SK-MEL-5 (cell line): ENCODE data around the gene FCHO1. TPM values are rescaled to one million over a fixed set of nuclear protein-coding genes. Genes with fewer than 3 reads are reported as not detected.
A peak's percentile ranks its signal among the peaks of the same experiment; 100 is the strongest.
"Not testable (repeated sequence)": the region's sequence is repeated elsewhere in the genome, so short reads cannot be mapped to it uniquely, and the experiment has no call there.

ENCODE experiments used
- DNase-seq: peaks from one replicate; pipeline ENCODE4 v3.0.0-alpha.2; 2016; ENCODE audit warnings: low read depth, low spot score
- in situ Hi-C: cut with HindIII; loops from 2 replicates; pipeline ENCODE4 v1.10.0; 2016; ENCODE audit warnings: low sequenced_read_pairs, high pct_unique_total_duplicates, low pct_unique_long_range_greater_than_20kb
- total RNA-seq: library from RNA; depleted of rRNA; stranded (reverse); fragments of >200 nt; shearing (Covaris generic); gene quantifications from 2 replicates; pipeline ENCODE4 v1.2.3, GENCODE V29; 2014

FCHO1 gene
- total RNA-seq, 1 experiment from 2014 or later = 0.92 TPM

DNA sequence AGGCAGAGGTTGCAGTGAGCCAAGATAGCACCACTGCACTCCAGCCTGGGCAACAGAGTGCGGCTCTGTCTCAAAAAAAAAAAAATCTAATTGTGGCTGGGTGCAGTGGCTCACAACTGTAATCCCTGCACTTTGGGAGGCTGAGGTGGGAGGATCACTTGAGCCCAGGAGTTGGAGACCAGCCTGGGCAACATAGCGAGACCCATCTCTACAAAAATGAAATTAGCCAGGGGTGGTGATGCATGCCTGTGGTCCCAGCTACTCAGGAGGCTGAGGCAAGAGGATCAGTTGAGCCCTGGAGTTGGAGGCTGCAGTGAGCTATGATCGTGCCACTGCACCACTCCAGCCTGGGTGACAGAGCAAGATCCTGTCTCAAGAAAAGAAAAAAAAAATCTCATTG lies 47.3 kb downstream of the FCHO1 start:
- DNase-seq, in situ Hi-C loops: not testable (repeated sequence)

DNA sequence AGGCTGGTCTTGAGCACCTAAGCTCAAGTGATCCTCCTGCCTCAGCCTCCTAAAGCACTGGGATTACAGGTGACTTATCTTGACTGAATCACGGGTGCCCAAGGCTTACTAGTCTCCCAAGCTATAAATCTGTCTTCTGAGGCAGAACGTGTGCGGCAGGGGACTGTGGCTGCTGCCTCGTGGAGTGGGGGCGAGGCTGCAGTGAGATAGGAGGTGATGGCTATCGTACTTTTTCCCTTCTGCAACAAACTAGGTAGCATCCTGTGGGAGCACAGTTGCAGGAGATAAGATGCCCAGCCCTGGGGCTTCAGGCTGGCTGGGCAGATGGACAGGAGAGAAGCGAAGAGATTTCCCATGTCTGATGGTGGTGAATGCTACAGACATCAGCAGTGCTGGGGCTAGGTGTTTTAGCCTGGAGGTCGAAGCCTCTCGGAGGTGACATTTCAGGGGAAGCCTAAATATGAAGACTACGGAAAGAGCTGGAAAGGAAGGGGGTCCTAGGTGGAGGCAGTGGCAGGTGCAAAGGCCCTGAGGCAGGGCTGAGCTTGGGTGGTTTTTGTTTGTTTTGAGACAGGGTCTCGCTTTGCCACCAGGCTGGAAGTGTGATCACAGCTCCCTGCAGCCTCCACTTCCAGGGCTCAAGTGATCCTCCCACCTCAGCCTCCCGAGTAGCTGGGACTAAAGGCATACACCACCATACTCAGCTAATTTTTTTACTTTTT lies 51.0 kb downstream of the FCHO1 start:
- in situ Hi-C loops = no loop called here
- no peak for DNase-seq

DNA sequence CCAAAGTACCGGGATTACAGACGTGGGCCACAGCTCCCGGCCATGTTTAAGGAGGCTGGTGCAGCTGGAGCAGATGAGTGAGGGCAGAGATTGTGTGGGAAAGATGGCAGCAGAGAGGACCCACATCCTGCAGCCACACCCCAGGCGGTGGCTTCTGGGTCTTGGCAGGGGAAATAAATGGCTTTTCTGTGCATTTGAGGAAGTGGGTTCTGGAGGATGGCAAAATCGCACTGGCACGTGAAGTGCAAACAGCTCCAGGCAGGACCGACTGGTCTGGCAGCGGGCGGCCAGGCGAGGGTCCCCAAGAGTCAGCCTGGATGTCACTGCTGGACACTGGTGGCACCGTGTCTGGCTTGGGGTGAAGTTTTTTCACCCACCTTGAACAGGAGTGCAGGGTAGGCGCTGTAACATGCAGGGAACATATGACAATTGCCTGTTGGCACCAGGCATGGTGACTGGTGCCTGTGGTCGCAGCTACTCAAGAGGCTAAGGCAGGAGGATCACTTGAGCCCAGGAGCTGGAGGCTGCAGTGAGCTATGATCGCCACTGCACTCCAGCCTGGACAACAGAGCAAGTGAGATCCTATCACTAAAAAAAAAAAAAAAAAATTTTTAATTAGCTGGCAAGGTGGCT lies 52.1 kb downstream of the FCHO1 start:
- no peak for DNase-seq
- in situ Hi-C loops = no loop called here

DNA sequence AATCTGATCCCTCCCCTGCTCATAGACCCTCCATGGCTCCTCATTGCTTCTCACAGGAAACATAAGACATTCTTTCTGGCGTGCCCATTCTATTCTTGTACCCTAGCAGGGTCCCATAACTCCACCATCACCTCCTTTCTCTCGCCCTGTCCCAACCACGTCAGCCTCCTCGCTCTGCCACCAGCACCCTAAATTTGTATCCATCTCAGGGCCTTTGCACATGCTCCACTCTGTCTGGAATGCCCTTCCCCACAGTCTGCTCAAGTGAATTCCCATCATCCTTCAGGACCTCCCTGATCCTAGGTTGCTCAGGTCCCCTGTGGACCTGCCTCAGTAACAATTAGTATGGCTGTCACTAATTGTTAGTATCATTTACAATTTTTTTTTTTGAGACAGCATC lies 54.1 kb downstream of the FCHO1 start:
- no peak for DNase-seq
- in situ Hi-C loops = no loop called here

DNA sequence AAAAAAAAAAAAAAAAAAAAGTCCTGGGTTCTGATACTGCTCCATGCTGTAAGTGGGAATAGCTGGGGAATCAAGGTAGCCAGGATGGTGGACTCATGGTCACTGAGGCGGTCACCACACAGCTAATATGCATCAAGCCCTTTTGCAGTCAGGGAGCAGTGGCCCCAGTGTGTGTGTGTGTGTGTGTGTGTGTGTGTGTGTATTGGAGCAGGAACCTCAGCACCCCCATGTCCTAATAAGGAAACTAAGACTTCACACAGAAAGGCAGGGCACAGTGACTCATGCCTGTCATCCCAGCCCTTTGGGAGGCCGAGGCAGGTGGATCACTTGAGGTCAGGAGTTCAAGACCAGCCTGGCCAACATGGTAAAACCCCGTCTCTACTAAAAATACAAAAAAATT lies 55.7 kb downstream of the FCHO1 start:
- in situ Hi-C loops = no loop called here
- no peak for DNase-seq

DNA sequence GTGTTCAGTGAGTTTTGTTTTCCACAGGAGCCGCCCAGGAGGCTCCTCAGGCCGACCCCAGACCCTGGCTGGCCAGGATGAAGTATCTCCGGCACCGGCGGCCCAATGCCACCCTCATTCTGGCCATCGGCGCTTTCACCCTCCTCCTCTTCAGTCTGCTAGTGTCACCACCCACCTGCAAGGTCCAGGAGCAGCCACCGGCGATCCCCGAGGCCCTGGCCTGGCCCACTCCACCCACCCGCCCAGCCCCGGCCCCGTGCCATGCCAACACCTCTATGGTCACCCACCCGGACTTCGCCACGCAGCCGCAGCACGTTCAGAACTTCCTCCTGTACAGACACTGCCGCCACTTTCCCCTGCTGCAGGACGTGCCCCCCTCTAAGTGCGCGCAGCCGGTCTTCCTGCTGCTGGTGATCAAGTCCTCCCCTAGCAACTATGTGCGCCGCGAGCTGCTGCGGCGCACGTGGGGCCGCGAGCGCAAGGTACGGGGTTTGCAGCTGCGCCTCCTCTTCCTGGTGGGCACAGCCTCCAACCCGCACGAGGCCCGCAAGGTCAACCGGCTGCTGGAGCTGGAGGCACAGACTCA lies 56.5 kb downstream of the FCHO1 start:
- in situ Hi-C loops = no loop called here
- DNase-seq = no peak

DNA sequence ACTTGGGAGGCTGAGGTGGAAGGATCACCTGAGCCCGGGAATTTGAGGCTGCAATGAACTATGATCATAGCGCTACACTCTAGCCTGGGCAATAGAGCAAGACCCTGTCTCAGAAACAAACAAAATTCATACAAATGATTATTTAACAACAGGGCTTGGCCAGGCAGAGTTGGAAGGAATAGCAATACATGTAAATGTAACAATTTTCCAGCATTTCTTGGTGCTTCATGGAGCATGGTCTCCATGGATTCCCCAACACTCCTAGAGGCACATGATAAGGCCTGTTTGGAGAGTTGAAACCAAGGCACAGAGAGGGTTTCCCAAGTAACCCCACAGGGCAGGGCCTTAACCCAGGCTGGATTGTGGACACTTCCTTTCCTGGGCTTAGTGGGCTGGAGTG lies 59.8 kb downstream of the FCHO1 start:
- no peak for DNase-seq
- in situ Hi-C loops = no loop called here

DNA sequence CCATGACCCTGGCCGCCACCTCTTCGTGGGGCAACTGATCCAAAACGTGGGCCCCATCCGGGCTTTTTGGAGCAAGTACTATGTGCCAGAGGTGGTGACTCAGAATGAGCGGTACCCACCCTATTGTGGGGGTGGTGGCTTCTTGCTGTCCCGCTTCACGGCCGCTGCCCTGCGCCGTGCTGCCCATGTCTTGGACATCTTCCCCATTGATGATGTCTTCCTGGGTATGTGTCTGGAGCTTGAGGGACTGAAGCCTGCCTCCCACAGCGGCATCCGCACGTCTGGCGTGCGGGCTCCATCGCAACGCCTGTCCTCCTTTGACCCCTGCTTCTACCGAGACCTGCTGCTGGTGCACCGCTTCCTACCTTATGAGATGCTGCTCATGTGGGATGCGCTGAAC lies 60.4 kb downstream of the FCHO1 start:
- in situ Hi-C loops = no loop called here
- DNase-seq = no peak

DNA sequence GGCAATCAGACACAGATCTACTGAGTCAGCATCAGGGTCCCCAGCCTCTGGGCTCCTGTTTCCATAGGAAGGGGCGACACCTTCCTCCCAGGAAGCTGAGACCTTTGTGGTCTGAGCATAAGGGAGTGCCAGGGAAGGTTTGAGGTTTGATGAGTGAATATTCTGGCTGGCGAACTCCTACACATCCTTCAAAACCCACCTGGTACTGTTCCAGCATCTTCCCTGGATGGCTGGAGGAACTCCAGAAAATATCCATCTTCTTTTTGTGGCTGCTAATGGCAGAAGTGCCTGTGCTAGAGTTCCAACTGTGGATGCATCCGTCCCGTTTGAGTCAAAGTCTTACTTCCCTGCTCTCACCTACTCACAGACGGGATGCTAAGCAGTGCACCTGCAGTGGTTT lies 60.8 kb downstream of the FCHO1 start:
- DNase-seq = no peak
- in situ Hi-C loops = no loop called here

DNA sequence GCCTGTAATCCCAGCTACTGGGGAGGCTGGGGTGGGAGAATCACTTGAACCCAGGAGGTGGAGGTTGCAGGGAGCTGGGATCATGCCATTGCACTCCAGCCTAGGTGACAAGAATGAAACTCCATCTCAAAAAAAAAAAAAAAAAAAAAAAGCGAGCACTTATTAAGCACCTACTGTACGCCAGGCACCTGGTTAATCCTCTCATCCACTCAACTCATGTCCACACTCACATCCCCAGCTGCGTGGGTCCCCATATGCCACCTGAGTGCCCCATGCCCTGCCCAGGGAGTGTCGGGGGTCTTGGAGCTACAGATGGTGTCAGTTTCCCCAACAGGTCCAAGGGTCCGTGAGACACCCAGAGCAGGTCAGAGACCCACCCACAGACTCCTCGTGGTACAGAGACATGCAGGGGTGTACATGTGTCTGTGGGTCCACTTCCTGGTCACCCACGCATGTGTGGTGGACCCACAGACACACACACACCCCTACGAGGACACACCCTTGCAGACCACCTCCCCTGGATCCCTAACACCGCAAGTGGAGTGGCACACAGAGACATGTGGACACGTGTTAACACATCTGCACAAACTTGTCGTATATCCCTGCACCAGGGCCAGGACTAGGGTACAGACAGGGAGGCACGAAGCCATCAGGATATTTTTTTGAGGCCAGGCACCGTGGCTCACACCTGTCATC lies 66.5 kb downstream of the FCHO1 start:
- no peak for DNase-seq
- in situ Hi-C loops = no loop called here

DNA sequence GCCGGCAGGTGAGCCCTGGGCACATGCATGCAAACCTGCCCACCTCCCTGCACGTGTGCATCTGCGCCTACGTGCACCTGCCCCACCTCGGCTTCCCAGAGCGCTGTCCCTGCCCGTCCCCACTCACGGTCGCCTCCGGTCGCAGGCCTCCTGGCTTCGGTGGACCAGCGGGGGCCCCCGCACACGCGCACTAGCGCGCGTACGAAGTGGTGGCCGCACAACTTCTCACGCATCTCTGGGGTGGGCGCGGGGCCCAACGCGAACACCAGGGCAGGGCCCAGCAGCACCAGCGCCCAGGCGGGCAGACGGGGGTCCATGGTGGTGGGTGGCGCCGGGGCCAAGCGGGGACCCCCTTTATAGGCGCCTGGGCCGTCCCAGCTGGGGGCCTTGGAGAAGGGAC lies 69.9 kb downstream of the FCHO1 start, which contains the start of gene INSL3:
TSS of gene INSL3 (minus strand) at position 330 of the 400 bp plus-strand sequence. CDS start at position 317, 13 bp downstream.
- no peak for DNase-seq
- in situ Hi-C loops = no loop called here

DNA sequence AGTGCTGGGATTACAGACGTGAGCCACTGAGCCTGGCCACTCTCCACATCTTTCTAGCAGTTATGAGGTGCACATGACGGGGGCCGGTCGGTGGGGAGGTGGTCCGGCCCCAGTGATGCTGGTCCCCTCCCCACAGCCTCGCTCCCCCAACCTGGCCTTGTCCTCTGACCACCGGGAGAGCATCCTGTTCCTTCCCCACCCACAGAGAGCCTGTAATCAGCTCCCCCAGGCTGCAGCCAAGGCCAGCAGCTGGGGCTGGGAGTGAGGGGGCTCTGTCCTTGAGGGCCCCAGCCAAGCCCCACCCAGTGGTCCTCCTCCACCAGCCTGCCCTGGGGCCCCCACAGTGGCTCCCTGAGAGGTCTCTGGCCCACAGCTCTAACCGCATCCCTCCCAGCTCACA lies 73.1 kb downstream of the FCHO1 start:
- in situ Hi-C loops = no loop called here
- DNase-seq = no peak

DNA sequence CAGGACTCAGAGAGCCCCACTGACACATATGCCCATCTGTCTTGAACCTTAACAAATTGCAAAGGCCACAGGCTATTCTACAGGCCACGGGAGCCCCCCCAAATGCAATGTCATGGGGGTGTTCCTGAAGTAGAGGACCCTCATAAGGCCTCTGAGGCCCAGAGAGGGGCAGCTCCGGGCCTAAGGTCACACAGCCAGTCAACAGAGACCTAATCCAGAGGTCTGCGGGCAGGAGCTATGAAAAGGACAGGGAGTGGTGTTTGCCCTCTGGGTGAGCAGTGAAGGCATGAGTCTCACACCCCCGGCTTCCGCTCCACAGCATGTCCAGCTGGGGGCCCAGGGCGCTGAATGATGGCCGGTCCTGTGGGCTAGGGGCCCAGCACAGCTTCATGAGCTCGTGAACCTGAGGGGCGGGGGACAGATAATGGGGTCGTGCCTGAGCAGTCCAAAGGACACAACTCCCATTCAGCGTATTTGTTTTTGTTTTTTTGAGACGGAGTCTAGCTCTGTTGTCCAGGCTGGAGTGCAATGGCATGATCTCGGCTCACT lies 75.3 kb downstream of the FCHO1 start:
- DNase-seq = no peak
- in situ Hi-C loops = no loop called here

DNA sequence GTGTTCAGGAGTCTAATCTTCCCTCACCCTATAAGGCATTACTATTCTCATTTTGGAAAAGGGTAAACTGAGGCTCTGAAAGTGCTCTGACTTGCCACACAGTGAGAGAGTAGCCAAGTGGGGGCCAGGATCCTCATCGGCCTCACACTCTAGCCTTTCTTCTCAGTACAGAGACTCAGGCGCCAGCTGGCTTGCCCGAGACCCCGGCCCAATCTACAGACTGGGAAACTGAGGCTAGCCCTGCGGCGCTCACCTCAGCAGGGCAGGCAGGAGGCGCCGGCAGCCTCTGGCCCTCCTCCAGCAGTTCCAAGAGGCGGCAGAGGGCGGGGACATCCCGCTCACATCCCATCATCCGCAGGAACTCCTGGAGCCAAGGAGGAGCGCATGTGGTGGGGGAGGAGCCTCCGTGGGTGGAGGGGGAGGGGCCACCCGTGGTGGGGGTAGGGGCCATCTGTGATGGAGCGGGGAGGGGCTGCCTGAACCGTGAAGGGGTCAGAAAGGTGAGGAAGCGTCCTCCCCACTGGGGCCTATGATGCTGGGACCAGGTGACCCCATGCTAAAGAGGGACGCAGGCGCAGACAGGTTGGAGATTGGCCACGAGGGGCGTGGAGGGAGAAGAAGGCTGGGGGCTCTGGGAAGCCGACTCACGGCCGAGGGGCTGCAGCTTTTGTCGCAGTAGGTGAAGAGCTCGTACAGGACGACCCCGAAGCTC lies 78.7 kb downstream of the FCHO1 start:
- in situ Hi-C loops = no loop called here

DNA sequence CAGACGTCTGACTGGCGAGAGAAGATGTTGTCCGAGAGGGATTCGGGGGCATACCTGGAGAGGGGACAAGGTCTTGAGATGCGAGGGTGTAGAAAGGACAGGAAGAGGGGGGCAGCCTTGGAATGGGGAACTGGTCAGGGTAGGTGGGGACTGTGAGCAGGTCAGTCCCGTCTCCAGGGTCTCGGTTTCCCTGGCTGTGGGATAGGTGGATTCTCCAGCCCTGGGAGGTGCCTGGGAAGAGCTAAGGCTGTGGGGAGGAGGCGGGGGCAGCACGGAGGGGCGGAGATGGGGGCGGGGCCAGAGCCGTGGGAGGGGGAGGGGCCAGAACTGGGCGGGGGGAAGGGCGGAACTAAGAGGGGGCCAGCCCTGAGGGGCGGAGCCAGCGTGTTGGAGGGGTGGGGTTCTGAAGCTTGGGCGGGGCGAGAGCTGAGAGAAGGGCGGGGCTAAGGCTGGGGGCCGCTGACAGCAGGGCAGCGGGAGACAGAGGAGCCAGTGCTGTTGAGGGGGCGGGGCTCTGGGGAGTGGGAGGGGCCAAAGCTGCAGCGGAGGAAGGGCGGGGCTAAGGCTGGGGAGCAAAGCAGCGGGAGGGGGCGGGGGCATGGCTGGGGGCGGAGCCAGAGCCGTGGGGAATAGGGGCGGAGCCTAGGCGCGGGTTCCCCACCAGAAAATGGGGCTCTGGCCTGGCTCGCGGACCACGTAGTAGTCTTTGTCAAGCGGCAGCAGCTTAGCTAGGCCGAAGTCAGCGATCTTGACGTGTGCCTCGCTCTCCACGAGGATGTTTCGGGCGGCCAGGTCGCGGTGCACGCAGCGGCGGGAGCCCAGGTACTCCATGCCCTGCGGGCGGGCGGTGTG lies 79.5 kb downstream of the FCHO1 start:
- in situ Hi-C loops = no loop called here
- DNase-seq = peak; percentile 80

More for the DNA sequence above, 78.7 kb downstream of the FCHO1 start:
- DNase-seq = peak; percentile 64

DNA sequence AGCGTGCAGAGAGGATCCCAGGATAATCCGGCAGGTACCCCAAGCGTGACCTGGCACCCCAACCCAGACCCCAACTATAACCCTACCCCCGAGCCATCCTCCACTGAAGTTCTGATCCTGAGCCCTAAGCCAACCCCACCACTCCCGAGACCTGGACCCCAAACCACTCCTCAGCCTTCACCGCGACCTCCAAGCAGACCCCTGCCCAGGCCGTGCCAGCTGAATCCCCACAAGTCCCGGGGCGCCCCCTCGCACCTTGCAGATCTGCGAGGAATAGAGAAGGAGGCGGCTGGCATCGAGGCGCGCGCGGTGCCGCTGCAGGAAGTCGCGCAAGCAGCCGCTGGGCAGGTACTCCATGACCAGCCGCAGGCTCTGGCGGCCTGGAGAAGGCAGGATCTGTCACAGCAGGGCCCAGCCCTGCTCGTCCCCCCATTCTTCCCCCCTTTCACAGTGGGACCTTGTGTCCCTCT lies 80.2 kb downstream of the FCHO1 start:
- in situ Hi-C loops = no loop called here
- no peak for DNase-seq
